HG03095 (cell line): Measurements from ENCODE around the gene MAP2K7.

ENCODE experiments used
- ATAC-seq: cut with Tn5 transposase; IDR thresholded peaks from one replicate; pipeline ENCODE4 v1.9.1; 2021; ENCODE audit warnings: moderate library complexity; ENCODE audit not compliant: unreplicated experiment

Gene MAP2K7

DNA sequence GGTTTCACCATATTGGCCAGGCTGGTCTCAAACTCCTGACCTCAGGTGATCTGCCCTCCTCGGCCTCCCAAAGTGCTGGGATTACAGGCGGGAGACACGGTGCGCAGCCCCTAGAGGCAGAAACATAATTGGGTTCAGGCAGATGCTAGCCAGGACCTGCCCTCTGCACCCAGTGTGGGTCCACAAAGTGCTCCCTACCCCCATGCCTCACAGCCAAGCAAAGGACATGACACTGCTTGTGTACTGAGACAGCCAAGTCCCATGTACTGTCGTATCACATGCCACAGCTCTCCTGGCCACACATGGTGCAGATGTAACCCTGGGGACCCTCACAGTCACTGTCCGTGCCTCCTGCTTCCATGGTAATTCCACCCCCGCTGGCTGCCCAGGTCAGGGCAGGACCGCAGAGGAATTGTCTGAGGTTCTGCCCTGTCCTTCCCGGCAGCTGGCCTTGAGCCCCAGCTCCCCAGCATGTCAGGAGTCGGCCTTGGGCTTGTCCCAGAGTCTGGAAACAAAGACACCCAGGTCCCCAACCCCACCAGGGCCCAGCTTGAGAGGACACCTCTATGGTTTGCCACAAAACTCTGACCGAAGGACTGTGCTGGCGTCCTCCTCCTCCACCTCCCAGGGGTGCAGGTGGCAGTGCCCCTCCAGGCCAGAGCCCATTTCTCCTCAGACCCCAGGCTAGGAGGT lies 37.1 kb upstream of the MAP2K7 start:
- ATAC-seq = no peak

DNA sequence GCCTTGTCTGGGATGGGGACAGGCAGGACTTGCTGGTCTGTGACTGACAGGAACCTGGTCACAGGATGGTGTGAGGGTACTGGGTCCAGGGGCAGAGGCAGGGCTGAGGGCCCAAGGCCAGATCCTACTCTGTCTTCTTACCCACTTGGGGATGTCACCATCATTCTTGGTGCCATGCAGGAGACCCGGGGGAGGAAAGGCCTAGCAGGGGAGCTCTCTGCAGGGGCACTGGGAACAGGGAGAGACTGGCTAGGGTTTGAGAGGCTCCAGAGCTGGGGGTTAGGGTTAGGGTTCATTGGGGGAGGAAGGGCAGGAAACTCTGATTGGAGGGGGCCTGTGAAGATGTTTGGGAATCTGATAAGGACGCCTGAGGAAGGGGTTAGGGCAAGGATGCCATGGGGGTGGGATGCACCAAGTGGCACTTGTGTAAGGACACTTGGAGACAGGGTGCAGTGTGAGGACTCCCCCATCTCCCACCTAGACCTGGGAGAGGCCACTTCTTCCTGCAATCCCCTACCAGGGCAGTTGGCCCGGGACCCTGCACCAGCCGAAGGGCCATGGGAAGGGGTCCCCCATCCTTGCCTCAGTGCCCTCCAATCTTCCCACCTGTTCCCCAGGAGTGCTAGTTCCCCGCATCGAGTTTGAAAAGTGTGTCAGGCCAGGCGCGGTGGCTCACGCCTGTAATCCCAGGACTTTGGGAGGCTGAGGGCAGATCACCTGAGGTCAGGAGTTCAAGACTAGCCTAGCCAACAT lies 36.4 kb upstream of the MAP2K7 start:
- no peak for ATAC-seq

DNA sequence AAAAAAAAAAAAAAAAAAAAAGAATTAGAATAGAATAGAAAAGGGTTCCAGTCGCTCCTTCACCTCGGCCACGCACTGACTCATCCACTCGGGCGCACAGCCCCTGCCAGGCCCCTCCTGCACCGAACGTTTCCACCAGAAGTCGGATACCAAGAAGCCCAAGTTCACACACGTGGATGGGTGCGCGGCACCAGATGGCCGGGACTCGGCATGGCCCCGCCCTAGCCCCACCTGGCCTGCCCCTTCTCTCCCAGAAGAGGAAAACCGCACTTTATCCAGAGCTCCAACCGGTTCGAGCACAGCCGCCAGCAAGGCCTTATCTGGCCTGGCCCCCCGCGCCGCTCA lies 35.4 kb upstream of the MAP2K7 start:
- ATAC-seq = no peak

DNA sequence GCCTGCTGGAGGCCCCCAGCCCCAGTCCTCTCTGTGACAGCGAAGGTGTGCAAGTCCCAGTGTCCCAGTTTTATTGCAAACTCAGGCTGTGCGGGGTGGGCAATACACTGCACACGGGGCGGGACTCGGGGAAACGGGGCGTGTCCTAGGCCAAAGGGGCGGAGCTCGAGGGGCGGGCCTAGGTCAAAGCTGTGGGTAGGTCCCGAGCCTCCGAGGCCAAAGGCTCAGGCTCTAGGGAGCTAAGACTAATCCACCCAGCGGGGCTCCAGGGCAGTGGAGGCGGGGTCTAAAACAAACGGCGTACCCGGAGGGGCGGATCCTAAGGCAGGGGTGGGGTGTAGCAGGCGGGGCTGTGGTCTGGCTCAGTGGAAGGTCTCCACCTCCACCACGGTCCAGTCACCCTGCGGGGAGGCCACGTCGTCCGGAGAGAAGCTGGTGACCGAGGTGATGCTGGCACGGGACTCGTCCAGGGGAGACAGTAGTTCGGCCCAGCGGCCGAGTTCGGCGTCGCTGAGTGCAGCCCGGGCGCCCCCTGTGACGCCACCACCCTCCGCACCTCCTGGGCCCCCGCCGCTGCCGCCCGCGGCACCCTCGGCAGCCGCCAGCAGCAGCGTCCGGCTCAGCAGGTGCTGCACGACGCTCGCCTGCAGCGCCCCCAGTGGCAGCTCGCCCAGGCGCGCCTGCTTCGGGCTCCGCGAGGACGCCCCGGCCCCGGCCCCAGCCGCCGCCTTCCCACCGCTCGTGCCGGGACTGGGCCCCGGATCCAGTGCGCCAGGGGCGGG lies 34.8 kb upstream of the MAP2K7 start:
- peak; percentile 44 for ATAC-seq

DNA sequence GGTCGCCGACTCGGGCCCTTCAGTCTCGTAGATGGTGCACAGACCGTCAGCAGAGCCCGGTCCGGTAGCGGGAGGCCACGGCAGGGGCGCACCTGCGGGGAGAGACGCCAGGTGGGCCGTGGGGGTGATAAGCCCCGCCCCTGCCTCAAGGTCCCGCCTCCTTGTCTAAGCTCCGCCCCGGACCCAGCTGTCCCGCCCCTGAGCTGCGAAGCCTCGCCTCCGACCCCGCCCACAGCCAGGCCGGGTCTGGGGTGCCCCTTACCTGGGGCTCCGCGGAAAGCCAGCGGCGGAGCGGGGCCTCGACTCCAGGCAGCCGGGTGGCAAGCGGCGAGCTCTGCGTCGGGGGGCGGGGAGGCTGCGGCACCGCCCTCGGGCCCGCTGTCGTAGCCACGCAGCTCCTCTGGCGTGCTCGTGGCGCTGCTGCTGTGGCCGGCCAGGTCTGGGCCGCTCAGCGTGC lies 34.2 kb upstream of the MAP2K7 start:
- ATAC-seq = peak; percentile 39

DNA sequence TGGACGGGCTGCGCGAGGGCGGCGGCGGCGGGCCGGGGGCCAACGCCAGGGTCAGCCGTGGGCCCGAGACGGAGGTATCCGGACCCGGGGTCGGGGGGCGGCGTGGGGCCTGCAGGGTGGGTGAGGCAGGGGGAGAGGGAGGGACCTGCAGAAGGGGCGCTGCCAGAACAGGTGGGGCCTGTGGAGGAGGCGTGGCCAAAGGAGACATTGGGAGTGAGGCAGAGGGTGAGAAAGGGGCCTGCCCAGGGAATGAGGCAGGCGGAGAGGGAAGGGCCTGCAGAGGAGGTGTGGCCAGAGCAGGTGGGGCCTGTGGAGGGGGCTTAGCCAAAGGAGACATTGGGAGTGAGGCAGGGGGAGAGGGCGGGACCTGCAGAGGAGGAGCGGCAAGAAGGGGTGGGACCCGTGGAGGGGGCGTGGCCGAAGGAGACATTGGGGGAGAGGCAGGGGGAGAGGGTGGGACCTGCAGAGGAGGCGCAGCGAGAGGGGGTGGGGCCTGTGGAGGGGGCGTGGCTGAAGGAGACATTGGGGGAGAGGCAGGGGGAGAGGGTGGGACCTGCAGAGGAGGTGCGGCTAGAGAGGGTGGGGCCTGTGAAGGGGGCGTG lies 33.7 kb upstream of the MAP2K7 start:
- no peak for ATAC-seq

DNA sequence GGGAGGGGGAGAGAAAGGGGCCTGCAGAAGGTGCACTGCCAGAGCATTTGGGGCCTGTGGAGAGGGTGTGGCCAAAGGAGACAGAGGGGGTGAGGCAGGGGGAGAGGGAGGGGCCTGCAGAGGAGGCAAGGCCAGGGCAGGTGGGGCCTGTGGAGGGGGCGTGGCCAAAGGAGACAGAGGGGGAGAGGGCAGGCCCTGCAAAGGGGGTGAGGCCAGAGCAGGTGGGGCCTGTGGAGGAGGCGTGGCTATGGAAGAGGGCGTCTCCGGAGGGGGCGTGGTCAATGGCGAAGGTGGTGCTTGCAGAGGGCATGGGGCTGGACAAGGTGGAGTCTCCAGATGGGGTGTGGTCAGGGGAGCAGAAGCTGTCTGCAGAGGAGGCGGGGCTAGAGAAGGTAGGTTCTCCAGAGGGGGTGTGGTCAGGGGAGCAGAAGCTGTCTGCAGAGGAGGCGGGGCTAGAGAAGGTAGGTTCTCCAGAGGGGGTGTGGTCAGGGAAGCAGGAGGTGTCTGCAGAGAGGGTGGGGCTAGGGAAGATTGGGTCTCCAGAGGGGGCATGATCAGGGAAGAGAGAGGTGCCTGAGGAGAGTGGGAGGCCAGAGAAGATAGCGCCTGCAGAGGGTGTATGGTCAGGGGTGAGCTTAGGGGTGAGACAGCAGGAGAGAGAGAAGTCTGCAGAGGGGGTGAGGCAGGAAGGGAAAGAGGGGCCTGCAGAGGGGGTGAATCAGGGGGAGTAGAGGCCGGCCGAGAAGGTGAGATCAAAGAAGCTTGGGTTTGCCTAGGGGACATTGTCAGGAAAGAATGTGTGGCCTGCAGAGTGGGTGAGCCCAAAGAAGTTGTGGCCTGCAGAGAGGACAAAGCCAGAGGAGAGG lies 32.9 kb upstream of the MAP2K7 start:
- no peak for ATAC-seq

DNA sequence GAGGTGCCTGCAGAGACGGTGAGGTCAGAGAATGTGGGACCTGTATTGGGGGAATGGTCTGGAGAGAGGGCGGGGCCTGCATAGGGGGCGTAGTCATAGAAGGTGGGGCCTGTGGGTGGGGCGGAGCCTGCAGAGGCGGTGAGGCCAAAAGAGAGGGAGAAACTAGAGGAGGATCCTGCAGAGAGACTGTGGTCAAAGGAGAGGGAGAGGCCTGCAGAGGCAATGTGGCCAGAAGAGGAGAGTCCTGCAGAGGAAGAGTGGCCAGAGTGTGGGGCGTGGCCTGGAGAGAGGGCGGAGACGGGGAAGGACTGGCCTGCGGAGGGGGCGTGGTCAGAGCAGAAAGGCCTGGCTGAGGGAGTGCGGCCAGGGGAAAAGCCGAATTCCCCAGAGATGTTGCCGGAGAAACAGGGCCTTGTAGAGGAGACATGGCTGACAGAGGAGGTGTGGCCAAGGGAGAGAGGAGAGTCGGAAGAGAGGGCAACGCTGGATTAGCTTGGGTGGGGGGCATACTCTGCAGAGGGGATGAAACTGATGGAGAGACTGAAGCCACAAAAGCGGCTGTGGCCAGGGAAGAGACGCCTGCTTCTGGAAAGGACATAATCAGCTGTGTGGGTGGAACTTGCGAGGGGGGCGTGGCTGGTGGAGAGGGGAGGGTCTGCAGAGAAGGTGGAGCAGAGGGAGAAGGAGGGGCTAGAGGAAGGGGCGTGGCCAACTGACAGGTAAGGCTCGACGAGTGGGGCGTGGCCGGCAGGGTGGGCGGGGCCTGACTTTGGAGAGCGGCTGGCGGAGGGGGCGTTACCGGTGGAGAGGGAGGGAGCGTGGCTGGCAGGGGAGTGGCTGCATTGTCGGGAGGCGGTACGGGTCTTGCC lies 32.0 kb upstream of the MAP2K7 start:
- no peak for ATAC-seq

DNA sequence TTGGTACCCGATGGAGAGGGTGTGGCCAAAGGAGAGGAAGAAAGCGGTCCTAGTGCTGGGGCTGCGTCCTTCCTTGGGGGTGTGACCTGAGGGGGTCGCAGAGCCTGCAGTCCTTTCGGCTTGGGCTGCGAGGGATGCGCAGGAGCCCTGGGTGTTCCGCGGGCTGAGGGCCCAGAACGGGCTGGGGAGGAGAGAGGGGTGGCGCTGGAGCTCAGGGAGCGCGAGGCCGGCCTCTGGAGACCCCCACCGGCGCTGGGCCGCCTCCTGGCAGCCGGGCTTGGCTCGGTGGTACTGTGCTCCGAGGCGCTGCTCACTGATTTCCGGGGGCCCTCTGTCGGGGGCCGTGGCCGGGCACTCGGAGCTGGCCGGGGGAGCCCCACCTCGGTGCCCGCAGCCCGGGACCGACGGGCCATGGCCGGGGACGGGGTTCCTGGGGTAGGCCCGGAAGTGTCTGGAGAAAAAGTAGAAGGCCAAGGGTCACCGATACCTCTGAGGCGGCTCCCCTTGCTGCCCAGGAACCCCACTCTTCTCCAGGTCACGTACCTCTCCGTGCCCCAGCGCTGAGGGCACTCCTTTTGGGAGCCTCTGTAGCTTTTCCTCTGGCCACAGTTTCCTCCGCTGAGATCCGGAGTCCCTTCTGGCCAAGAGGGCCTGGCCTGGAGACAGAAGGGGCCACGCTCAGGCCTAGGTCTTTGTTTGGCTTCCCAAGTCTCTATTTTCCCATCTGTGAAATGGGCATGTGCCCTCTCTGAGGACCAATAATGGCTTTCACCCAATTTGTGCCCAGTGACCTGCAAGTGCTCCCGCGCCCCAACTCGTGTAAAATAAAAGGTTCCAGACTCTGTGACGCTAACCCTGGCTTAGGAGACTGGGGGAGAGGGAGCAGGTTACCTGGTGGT lies 31.1 kb upstream of the MAP2K7 start:
- no peak for ATAC-seq

DNA sequence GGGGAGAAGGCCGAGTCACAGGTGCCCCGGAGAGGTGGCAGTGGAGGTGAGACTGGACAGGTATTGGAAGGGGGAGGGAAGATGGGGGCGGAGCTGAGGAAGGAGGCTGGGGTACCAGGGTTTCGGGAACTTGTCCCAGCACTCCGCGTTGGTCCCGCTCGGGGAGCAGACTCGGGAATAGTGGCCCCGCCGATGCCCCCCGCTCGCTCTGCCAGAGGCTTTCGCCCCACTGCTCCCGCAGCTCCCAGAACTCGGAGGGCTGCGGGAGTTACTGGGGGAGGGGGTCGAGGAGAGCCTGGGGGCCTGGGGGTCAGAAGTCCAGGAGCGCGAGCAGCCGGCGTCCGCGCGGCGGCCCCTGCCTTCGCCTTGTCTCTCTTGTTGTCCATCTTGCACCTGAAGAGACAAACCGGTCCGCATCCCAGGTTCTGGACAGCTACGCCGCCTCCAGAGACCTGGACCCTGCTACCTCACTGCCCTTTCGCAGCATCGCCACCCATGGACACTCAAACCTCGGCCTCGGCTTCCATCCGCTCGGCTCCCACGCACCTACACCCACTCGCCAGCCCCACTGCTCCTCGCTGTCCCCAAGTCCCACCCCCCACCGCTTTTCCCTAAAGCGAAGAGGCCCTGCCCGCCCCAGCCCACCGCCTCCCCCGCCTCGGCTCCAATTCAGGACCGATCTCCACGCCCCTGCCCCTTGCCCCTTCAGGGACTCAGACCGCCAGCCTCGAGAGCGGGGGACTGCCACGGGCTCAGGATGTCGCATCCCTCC lies 30.2 kb upstream of the MAP2K7 start:
- ATAC-seq = no peak

DNA sequence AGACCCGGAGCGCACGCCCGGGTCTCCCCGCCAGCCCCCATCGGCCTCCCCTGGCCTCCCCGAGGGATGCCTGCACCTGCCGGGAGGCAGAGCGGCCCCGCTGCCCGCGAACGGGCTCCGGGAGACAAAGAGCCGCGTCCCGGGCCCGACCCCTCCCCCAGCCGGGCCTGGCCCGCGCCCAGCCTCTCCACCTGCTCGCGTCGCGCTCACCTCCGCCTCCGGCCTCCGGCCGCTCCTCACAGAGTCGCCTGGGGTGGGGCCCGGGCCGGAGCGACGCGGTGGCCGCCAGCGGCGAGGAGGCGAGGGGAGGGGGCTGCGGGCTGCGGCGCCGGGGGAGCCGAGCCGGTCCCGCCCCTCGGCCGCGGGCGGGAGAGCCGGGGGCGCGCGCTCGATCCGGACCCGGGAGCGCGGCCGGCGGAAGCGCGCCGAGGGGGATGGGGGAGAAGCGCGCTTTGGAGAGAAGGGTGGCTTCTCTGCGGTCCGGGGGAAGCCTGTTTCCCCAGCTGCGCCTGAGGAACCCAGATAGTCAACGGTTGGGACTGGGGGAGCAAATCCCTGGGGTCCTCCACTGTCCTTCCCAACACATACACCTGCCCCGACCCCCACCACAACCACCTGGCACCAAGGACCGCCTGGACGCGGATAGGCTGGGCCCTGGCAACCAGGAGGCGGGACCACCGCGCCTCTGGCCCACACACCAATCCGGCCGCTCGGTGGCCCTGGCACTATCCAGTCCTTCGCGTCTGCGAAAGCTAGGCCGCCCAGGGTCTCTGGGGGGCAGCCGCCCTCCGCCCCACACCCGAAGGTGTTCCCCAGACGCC lies 29.4 kb upstream of the MAP2K7 start, which contains the start of gene PRR36:
Gene PRR36, minus strand, starts transcription at position 315 of the 821 bp plus-strand sequence. CDS start 701 bp downstream, outside the sequence.
- no peak for ATAC-seq

DNA sequence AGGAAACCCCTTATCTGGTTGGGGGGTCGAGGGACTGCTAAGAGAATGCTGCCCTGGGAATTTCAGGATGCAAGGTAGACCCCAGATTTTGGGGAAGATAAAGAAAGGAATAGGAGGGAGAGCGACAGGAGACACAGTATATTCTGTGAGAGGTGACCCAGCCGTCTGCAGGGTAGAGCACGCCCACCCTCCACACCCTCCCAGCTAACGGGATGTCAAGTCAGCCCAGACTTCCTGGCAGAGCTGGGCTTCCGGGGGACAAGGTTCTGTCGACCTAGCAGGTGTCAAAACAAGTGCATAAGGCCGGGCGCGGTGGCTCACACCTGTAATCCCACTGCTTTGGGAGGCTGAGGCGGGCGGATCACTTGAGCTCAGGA lies 28.8 kb upstream of the MAP2K7 start:
- no peak for ATAC-seq

DNA sequence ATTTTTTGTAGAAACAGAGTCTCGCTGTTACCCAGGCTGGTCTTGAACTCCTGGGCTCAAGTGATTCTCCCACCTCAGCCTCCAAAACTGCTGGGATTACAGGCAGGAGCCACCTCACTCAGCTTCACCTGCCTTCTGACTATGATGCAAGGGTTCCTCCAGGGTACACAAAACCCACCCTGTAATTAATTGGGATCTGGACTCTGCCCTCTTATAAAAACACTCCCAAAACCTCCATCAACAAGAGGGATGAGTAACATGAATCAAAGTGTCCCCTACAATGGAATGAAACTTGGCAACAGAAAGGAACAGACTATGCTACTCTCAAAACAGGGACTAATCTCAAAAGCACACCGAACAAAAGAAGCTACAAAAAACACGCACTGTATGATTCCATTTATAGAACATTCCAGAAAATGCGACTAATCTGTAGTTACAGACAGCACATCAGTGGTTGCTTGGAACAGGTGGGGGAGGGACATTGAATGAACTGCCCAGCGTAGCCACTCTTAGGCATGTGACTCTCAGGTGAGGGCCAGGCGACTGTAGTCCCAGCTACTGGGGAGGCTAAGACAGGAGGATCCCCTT lies 26.3 kb upstream of the MAP2K7 start:
- ATAC-seq = no peak

DNA sequence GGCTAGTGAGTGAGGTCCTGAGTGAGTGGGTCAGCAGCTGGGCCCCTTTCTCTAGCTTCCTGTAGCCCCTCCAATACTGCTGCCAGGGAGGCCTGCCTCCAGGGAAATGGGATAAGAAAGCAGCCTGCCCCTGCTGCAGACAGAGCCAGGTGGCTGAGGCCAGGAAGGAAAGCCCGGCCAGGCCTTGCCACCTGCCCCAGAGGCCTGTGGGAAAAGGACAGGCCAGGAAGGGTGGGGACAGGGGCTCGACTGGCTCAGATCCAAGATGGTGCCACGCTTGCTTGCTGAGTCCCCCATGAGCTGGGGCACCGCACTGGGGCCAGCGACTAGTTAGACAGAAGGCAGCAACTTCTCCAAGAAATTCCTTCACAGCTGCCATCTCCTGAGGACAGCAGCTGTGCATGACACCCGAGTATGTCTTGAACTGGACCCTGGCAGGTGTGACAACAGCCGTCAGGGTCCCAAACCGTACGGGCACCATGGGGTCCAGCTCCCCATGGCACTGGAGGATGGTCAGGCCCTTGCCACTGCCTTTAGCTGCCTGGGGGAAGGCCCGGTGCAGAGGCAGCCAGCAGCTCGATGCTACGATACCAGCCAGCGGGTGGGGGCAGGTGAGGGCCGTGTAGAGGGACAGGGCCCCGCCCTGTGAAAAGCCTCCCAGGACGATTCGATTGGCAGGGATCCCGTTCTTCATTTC lies 24.4 kb upstream of the MAP2K7 start:
- ATAC-seq = no peak

DNA sequence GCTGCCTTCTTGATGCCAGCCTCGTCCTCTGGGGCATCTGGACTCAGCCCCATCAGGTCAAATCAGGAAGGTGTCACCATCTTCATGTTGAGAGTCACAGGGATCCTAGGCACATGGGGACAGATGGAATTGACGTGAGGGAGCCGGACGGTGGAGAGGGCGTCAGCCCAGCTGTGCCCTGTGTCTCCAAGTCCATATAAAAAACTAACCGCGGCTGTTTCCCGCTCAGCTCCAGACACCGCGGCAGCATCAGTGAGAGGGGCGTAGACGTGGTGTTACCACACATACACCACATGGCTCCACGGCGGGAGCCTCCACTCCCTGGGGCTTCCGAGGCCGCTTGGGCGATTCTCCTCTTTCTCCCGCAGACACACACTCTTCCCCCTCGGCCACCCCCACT lies 23.8 kb upstream of the MAP2K7 start:
- no peak for ATAC-seq

DNA sequence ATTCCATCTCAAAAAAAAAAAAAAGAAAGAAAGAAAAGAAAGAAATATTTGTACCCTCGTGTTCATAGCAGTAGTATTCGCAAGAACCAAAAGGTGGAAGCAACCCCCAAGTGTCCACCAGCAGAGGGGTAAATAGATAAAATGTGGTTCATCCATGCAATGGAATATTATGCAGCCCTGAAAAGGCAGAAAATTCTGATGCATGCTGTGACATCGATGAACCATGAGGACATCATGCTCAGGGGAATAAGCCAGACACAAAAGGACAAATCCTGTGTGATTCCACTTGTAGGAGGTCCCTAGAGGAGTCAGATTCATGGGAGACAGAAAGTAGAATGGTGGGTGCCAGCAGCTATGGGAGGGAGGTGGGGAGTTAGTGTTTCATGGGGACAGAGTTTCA lies 21.8 kb upstream of the MAP2K7 start:
- no peak for ATAC-seq
